GM23248 (cell line): Measurements from ENCODE around the gene DSC3. TPM values are rescaled to one million over a fixed set of nuclear protein-coding genes. Genes with fewer than 3 reads are reported as not detected.

Experiments
- DNase-seq: peaks from one replicate; pipeline ENCODE4 v3.0.0-alpha.2; 2015
- H2AFZ ChIP-seq: fragments of 200-600 bp; sonication (generic); 2 replicates; pipeline ENCODE4 v1.6.1; 2016; ENCODE audit warnings: antibody characterized with exemption
- H3F3A ChIP-seq: fragments of 200-600 bp; sonication (generic); 2 replicates; pipeline ENCODE4 v1.6.1; 2016; ENCODE audit warnings: mild to moderate bottlenecking, antibody characterized with exemption, mixed run types; ENCODE audit not compliant: insufficient read depth
- H3K27ac ChIP-seq: fragments of 200-600 bp; sonication (generic); 2 replicates; pipeline ENCODE4 v1.5.1; 2016; ENCODE audit warnings: mild to moderate bottlenecking
- H3K27me3 ChIP-seq: fragments of 200-600 bp; sonication (generic); replicated peaks from 2 replicates; pipeline ENCODE4 v1.6.1; 2016; ENCODE audit warnings: mild to moderate bottlenecking; ENCODE audit not compliant: insufficient read depth
- H3K36me3 ChIP-seq: fragments of 200-600 bp; sonication (generic); 2 replicates; pipeline ENCODE4 v1.6.1; 2016; ENCODE audit warnings: low read depth, mild to moderate bottlenecking
- H3K4me1 ChIP-seq: fragments of 200-600 bp; sonication (generic); 2 replicates; pipeline ENCODE4 v1.6.1; 2016; ENCODE audit warnings: mild to moderate bottlenecking; ENCODE audit not compliant: insufficient read depth
- H3K4me2 ChIP-seq: fragments of 200-600 bp; sonication (generic); one replicate; pipeline ENCODE4 v1.6.1; 2016; ENCODE audit warnings: mild to moderate bottlenecking; ENCODE audit not compliant: unreplicated experiment
- H3K4me3 ChIP-seq: fragments of 200-600 bp; sonication (generic); 2 replicates; pipeline ENCODE4 v1.5.1; 2016; ENCODE audit warnings: mild to moderate bottlenecking
- H3K79me2 ChIP-seq: fragments of 200-600 bp; sonication (generic); 2 replicates; pipeline ENCODE4 v1.6.1; 2016; ENCODE audit warnings: mild to moderate bottlenecking; ENCODE audit not compliant: insufficient read depth
- H3K9ac ChIP-seq: fragments of 200-600 bp; sonication (generic); 2 replicates; pipeline ENCODE4 v1.6.1; 2016; ENCODE audit warnings: mild to moderate bottlenecking
- H3K9me2 ChIP-seq: fragments of 200-600 bp; sonication (generic); 2 replicates; pipeline ENCODE4 v1.6.1; 2016; ENCODE audit warnings: mixed run types, mild to moderate bottlenecking, moderate library complexity; ENCODE audit not compliant: insufficient read depth
- H3K9me3 ChIP-seq: fragments of 200-600 bp; sonication (generic); one replicate; pipeline ENCODE4 v1.6.1; 2017; ENCODE audit warnings: low read depth
- H4K20me1 ChIP-seq: fragments of 200-600 bp; sonication (generic); 2 replicates; pipeline ENCODE4 v1.6.0; 2016; ENCODE audit not compliant: insufficient read depth
- EZH2 ChIP-seq: fragments of 200-600 bp; sonication (generic); IDR thresholded peaks from 2 replicates; pipeline ENCODE4 v1.6.1; 2018; ENCODE audit warnings: antibody characterized with exemption, mild to moderate bottlenecking; ENCODE audit not compliant: insufficient read depth, poor library complexity, severe bottlenecking
- EZH2phosphoT487 ChIP-seq: fragments of 200-600 bp; sonication (generic); IDR thresholded peaks from 2 replicates; pipeline ENCODE4 v1.6.1; 2018; ENCODE audit warnings: antibody characterized with exemption, moderate library complexity, mild to moderate bottlenecking, low read depth; ENCODE audit not compliant: insufficient read depth
- WGBS, 2 experiments: methylation state at CpG; one replicate each; pipeline ENCODE4 v1.1.6; 2015 to 2017; ENCODE audit warnings: low lambda C conversion rate in 2 of 2, low coverage in 1 of 2; ENCODE audit errors: missing lambda C conversion rate in 2 of 2; 5-methylcytosine and 5-hydroxymethylcytosine counted together
- in situ Hi-C: fragments of 300-500 bp; cut with MboI; formaldehyde crosslinking; loops from 2 replicates; pipeline ENCODE4 v1.15.0; 2020
- polyA plus RNA-seq: library from polyadenylated mRNA; unstranded; fragments of >200 nt; fragmentation: Nextera tagmentation; extraction: Ambion mirVana; gene quantifications from 2 replicates; pipeline ENCODE4 v1.2.1, GENCODE V29; 2016
- total RNA-seq: library from RNA; depleted of rRNA; stranded (reverse); fragments of >200 nt; shearing (Covaris generic); gene quantifications from 2 replicates; pipeline ENCODE4 v1.2.3, GENCODE V29; 2014

DSC3 gene
- total and polyA plus RNA-seq, 2 experiments from 2014 or later = not detected

DNA sequence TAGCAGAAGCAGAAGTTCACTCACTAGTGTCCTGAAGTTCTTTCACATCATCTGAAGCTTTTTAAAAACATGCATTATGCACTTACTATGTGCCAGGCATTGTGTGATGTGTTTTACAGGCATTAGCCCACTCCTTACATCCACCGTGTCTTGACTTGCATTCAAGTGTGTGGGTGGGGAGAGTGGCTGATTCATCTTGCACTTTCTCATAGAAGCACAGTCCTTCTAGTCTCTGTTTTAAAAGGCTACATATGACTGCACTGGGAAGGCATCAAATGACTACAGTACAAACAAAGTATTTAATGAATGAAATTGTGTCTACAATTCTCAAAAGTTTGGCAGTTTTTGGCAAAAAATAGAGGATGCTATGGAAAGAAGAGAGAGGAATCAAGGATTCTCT, 21.6 kb upstream of the DSC3 start:
- no peaks in the 10 kb centered on the region for H3K79me2 ChIP-seq
- no peaks in the 10 kb centered on the region for H3F3A ChIP-seq
- H3K9me2 ChIP-seq = no peaks in the 10 kb centered on the region
- H3K36me3 ChIP-seq = no peaks in the 10 kb centered on the region
- DNase-seq = no peak
- H3K27ac ChIP-seq = no peak overlapping the region
- H3K9me3 ChIP-seq = no peaks in the 10 kb centered on the region
- no peak for TF ChIP-seq EZH2phosphoT487
- TF ChIP-seq EZH2 = no peak
- H2AFZ ChIP-seq = no peak overlapping the region
- H3K4me1 ChIP-seq = no peaks in the 10 kb centered on the region
- 50 to 52% methylated on average over 1 of the region's 1 CpG for WGBS, 2 experiments
- no peaks in the 10 kb centered on the region for H3K27me3 ChIP-seq
- H3K4me2 ChIP-seq = no peak overlapping the region
- H4K20me1 ChIP-seq = no peaks in the 10 kb centered on the region
- no peak overlapping the region for H3K9ac ChIP-seq
- in situ Hi-C loops = no loop called here
- no peak overlapping the region for H3K4me3 ChIP-seq

DNA sequence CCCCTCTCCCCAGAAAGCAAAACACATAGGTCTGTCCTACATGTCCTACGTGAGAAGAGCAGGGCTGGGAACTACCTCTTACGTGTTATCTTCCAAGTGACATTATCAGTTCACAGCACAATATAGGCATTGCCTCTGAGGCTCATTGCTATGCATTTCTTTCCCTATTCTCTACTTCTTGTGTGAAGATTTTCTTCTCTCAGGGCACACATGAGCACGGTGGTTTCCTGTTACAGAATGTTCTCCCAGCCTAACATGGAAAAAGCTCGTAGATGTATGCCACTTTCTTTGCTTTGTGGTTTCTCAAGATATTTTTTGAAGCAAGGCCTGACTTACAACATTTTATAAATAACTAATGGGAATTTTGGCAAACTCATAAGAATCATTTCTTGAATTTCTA, 19.4 kb upstream of the DSC3 start:
- H3K4me2 ChIP-seq = no peak overlapping the region
- no peaks in the 10 kb centered on the region for H3K9me2 ChIP-seq
- in situ Hi-C loops = no loop called here
- 5 to 6% methylated on average over 4 of the region's 4 CpGs for WGBS, 2 experiments
- no peaks in the 10 kb centered on the region for H3K4me1 ChIP-seq
- H3K9me3 ChIP-seq = no peaks in the 10 kb centered on the region
- TF ChIP-seq EZH2phosphoT487 (no peak), EZH2 (no peak)
- H2AFZ ChIP-seq = no peak overlapping the region
- no peak overlapping the region for H3K9ac ChIP-seq
- DNase-seq = no peak
- no peaks in the 10 kb centered on the region for H3K79me2 ChIP-seq
- no peaks in the 10 kb centered on the region for H3F3A ChIP-seq
- H3K36me3 ChIP-seq = no peaks in the 10 kb centered on the region
- no peaks in the 10 kb centered on the region for H3K27me3 ChIP-seq
- H3K4me3 ChIP-seq = no peak overlapping the region
- no peaks in the 10 kb centered on the region for H4K20me1 ChIP-seq
- H3K27ac ChIP-seq = no peak overlapping the region

DNA sequence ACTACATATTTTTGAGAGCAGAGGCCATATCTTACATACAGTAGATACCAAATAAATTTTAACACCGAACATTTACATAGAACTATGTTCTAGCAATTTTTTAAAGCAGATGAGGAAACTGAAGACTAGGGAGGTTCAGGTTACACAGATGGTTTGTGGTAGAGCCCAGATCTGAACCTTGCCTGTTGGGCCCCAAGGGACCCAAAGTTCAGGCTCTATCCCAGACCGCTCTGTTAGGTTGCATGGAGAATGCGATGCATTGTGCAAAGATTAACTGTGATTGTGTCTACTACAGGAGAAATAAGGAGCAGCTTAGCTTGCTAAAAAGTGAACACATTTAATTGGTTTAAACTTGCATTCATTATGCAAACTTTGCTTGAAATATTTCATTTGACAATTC, 16.4 kb upstream of the DSC3 start:
- Histone ChIP-seq H3K27ac (no peak overlapping the region), H4K20me1 (no peaks in the 10 kb centered on the region), H3K9me2 (no peaks in the 10 kb centered on the region), H3K9me3 (no peaks in the 10 kb centered on the region), H3K4me2 (no peak overlapping the region), H3K9ac (no peak overlapping the region), H3K36me3 (no peaks in the 10 kb centered on the region), H3K4me3 (no peak overlapping the region), H3K4me1 (no peaks in the 10 kb centered on the region), H2AFZ (no peak overlapping the region), H3F3A (no peaks in the 10 kb centered on the region), H3K79me2 (no peaks in the 10 kb centered on the region), H3K27me3 (no peaks in the 10 kb centered on the region)
- no peak for TF ChIP-seq EZH2
- no peak for TF ChIP-seq EZH2phosphoT487
- no peak for DNase-seq
- in situ Hi-C loops = no loop called here
- WGBS, 2 experiments = 20 to 21% methylated on average over 3 of the region's 3 CpGs

DNA sequence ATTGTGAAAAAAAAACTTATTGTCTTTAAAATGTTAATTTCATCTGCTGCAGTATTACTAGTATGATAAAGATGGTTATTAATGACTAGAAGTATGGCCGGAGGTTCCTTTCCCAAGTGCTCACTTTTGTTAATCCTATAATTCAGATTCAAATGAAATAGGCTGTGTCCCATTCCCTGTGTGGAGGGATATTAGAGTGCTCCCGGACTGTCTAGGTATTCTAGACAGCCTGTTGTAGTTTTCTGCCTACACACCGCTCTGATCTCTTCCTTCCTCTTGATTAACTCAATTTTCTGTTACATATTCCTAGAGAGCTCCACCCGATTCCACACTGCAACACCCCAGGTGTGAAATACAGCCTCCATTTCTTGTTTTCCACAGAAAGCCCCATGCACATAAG, 15.4 kb upstream of the DSC3 start:
- DNase-seq = no peak
- Histone ChIP-seq H3K27ac (no peak overlapping the region), H3K9me3 (no peaks in the 10 kb centered on the region), H3K9me2 (no peaks in the 10 kb centered on the region), H3K79me2 (no peaks in the 10 kb centered on the region), H3K4me3 (no peak overlapping the region), H3K36me3 (no peaks in the 10 kb centered on the region), H3F3A (no peaks in the 10 kb centered on the region), H3K4me2 (no peak overlapping the region), H2AFZ (no peak overlapping the region), H4K20me1 (no peaks in the 10 kb centered on the region), H3K9ac (no peak overlapping the region), H3K27me3 (no peaks in the 10 kb centered on the region), H3K4me1 (no peaks in the 10 kb centered on the region)
- in situ Hi-C loops = no loop called here
- 21 to 25% methylated on average over 4 of the region's 4 CpGs for WGBS, 2 experiments
- TF ChIP-seq EZH2phosphoT487 = no peak
- no peak for TF ChIP-seq EZH2

DNA sequence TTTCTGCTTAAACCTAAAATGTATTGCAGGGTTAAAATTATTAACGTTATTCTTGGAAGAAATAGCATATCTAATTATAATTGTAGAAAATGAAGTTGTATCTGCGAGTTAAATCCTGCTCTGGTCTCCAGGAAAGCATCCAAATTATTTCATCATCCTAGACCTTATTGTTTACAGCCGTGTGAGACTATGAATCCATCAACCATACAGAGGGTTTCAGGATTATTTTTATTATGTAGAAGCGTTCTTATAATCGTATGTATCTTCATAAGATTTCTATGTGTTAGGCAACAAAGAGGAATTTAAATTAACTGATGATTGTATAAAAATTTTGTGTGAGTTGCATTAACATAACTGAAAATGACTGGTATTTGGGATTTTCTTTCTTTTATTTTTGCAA, 14.5 kb upstream of the DSC3 start:
- DNase-seq = no peak
- TF ChIP-seq EZH2phosphoT487 (no peak), EZH2 (no peak)
- in situ Hi-C loops = no loop called here

More for the DNA sequence above, 14.5 kb upstream of the DSC3 start:
- no peak overlapping the region for H3K27ac ChIP-seq
- no peaks in the 10 kb centered on the region for H3K9me3 ChIP-seq
- no peaks in the 10 kb centered on the region for H3K36me3 ChIP-seq
- no peak overlapping the region for H3K9ac ChIP-seq
- no peaks in the 10 kb centered on the region for H3K9me2 ChIP-seq
- no peak overlapping the region for H3K4me3 ChIP-seq
- H3K4me2 ChIP-seq = no peak overlapping the region
- no peaks in the 10 kb centered on the region for H3K79me2 ChIP-seq
- no peaks in the 10 kb centered on the region for H3K4me1 ChIP-seq
- no peaks in the 10 kb centered on the region for H3K27me3 ChIP-seq
- no peaks in the 10 kb centered on the region for H3F3A ChIP-seq
- 0 to 2% methylated on average over 5 of the region's 5 CpGs for WGBS, 2 experiments
- no peak overlapping the region for H2AFZ ChIP-seq
- no peaks in the 10 kb centered on the region for H4K20me1 ChIP-seq
